Raji (cell line): ENCODE data around the gene LSMEM2.

Source experiments
- POLR2A ChIP-seq: IDR thresholded peaks from 2 replicates; pipeline ENCODE4 v1.6.1; 2011; ENCODE audit warnings: low read depth, low read length, control low read depth; ENCODE audit not compliant: insufficient read depth

LSMEM2 gene

GRCh38 chr3:50242851-50243542 lies 35.9 kb upstream of the LSMEM2 start:
- TF ChIP-seq POLR2A: no peak

DNA sequence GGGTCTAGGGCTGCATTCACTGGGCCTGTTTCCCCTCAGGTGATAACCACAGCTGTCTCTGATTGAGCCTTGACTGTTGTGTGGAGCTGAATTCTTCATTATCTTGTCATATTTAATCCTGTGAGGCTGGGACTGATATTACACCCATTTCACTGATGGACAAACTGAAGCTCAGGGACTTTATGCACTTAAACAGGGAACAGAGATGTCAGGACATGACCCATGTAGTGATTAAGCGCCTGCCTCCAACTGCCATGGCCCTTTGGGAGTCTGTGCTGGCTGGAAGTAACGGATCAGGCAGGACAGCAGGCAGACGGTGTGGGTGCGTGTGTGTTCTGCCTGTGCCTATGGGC lies 35.4 kb upstream of the LSMEM2 start:
- TF ChIP-seq POLR2A: no peak

GRCh38 chr3:50245251-50245745 lies 33.6 kb upstream of the LSMEM2 start:
- no peak for TF ChIP-seq POLR2A

DNA sequence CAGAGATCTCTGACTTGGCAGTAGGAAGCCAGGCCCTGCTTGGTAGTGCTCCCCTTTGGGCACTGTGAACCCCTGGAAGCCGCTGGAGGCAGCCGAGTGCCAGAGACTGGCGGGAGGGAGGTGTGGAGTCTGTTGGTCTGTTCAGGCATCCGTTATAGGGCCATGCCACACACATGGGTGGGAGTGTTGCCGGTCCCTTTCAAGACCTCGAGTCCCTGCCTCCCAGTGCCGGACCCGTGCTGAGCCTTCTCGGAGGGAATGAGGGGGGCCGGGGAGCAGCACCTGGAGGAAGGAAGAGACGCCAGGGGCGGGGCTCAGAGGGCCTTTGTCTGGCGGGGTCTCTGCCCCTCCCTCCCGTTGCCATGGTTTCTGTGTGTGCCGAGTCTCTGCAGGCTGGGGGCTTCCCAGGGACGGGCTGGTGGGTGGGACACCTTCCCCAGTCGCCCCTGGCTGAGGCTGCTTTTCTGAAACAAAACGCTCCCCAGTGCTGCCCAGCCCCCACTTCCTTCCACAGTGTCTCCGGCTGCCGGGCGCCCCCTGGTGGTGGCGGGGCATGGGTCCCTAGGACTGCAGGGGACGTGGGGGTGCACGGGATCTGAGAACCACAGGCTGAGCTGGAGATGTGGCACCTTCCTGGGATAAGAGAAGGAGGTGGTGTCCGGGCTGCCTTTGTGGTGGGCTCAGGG lies 32.9 kb upstream of the LSMEM2 start:
- no peak for TF ChIP-seq POLR2A

DNA sequence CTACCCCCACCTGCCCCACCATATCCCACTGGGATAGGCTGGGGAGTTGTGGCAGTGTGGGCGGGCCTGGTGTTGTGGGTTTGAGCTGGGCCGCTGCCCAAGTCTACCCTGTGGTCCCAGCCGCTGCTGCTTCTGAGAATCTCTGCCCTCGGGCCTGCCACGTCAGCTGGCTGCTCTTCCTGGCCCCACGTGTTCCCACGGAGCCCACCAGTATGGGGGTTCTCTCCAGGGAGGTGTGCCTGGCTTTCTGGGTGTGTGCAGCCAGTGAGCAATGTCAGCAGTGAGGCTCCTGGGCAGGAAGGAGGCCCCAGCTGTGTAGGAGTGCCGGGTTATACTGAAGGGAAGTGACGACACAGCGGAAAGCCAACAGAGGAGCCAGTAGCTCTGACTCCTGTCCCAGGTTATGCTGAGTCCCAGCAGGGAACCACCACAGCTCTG lies 32.4 kb upstream of the LSMEM2 start:
- no peak for TF ChIP-seq POLR2A

- TF ChIP-seq POLR2A: no peak
Measured at GRCh38 chr3:50248387-50248786, 30.5 kb upstream of the LSMEM2 start.

DNA sequence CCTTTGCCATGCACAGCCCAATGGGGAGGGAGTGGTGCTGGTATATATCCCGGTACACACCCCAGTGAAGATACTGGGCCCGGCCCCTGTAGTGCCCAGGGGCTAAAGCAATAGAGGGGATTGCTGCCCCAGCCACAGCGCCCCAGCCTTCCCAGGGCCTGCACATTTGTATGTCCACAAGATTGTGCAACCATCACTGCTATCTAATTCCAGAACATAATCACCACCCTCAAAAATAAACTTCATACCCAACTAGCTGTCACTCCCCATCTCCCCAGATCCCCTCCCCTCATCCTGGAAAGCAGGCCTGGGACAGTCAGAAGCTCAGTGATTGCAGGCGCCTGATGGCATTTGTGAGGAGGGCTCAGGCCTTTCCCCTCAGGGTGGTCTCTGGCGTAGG lies 29.4 kb upstream of the LSMEM2 start:
- TF ChIP-seq POLR2A: no peak

DNA sequence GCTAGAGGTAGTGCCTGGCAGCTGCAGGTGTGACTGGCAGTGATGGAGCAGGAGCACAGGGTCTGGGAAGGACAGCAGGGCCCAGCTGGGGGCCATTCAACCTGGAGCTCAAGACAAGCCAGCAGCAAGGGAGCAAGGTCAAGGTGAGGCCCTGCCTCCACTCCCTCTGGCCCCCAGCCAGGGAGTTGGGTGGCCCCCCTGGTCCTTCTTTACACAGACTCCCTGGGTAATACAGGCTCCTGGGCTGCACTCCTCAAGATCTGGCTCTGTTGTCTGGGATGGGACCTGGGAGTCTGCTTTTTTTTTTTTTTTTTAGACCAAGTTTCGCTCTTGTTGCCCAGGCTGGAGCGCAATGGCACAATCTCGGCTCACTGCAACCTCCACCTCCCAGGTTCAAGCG lies 28.4 kb upstream of the LSMEM2 start:
- TF ChIP-seq POLR2A: no peak

DNA sequence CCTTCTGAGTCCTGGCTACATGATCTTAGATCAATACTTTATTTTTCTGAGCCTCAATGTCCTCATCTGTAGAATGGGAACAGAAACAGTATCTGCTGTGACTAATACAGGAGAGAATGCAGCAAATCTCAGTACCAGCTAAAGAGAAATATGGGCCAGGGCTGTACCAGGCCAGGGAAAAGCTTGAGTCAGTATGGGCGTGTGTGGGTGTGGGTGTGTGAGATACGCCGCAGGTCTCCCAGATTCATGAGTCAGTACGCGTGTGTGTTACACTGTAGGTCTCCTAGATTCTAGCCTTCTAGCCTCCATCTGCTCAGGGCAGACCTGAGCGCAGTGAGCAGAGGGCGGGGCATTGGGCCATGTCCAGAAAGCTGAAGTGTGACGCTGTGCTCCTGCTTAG lies 27.7 kb upstream of the LSMEM2 start:
- no peak for TF ChIP-seq POLR2A

DNA sequence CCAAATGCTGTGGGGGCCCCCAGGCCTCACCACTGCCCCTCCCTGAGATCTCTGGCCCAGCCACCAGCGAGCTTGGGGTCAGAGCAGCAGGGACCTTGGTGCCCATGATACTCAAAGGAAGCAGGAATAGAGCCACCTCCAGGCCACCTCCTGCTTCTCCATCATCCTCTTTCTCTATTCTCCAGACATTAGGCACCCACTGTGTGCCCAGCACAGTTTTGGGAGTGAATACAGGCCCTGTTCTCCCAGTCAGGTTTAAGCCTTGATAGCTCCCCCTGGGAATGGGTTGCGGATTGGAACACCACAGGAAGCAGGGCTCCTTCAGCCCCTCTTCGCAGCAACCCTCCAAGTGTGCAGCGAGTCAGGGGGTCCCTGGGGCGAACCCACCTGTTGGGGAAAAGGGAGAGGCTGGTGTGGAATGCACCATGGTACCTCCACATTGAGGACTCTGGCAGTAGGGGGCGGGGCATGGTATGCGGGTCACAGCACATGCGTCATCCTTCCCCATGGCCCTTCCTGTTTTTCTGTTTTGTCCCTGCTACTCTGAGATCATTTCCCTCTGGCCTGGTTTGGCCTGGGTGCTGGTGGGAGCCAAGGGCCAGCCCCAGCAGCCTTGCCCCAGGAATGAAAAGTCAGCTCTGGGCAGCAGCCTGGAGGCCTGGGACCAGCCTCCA lies 24.2 kb upstream of the LSMEM2 start:
- no peak for TF ChIP-seq POLR2A

DNA sequence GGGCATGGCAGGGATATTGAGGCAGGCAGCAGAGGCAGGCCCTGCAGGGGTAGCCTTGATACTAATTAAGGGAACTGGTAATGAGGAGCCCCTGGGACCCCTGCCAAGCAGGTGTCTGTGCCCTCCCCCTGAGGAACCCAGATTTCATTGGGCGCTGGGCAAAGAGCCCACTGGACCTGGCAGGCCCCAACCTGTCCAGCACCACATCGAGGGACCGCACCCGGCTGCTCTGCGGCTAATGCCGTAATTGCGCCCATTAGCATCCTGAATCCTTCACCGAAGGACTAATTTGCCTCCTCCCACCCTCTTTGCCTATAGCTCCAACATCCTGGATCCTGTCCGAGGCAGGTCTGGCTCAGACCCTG lies 23.7 kb upstream of the LSMEM2 start:
- TF ChIP-seq POLR2A: no peak

GRCh38 chr3:50256978-50257890 lies 21.7 kb upstream of the LSMEM2 start:
- no peak for TF ChIP-seq POLR2A

- TF ChIP-seq POLR2A: no peak
Measured at GRCh38 chr3:50258029-50258680, 20.7 kb upstream of the LSMEM2 start.

DNA sequence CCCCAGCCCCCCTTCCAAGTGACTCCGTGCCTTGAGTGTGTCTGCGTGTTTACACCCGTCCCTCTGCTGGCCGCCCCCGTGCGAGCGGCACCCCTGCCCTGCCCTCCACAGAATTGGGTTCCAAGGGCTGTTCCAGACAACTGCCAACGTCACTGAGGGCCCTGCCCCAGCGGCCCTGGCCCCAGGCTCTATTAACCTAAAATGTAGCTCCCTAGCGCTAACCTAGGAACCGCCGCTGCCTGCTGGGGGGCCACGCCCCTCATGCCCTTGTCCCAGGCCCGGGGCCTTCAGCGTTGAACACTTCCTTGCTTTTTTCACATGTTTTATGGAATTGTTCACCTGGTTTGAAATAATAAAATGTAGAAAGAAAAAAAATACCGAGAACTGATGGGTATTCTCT lies 19.9 kb upstream of the LSMEM2 start:
- TF ChIP-seq POLR2A: no peak
